Hematopoietic multipotent progenitor cell (in vitro differentiated cells): ENCODE results near the gene MIER3. TPM values are rescaled to one million over a fixed set of nuclear protein-coding genes. Genes with fewer than 3 reads are reported as not detected.

Source experiments
- DNase-seq, 3 donors: peaks; one replicate each; pipeline ENCODE4 v3.0.0-alpha.2; 2011 to 2015; ENCODE audit warnings: low read depth in 2 of 3, low spot score in 2 of 3
- total RNA-seq: library from RNA; depleted of rRNA; stranded (reverse); fragments of >200 nt; gene quantifications from one replicate; pipeline ENCODE4 v1.2.3, GENCODE V29; 2012

MIER3 gene
- total RNA-seq, 1 donor = 11.0 TPM

DNA sequence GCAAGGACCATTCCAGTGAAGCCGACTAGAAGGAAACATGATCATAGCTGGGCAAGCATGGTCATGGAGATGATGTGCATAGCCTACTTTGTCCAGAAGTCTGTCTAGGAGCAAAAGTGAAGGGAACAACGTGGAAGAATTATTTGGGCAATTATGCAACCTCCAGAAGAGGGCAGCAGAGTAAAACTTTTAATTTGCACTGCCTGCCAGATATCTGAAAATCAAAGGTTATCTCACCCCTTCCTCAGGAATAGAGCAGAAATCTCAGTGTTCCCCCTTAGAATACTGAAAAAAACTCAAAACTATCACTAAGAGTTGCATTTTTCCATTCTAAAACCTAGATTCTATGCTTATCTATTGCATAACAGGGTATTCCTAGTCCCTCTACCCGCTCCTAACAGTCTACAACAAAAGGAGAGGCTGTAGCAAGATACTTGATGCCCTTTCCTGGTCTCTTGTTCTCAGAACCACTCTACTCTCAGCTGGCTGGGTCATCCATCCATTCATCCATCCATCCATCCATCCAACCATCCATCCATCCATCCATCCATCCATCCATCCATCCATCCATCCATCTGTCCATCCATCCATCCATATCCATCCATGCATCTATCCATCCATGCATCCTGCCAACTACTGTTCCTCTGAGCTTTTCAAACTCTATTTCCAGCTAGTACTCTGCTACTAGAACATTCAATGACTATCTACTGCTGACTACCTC lies 50.9 kb downstream of the MIER3 start:
- peak; percentile 21 to 67 (median 39) for DNase-seq

DNA sequence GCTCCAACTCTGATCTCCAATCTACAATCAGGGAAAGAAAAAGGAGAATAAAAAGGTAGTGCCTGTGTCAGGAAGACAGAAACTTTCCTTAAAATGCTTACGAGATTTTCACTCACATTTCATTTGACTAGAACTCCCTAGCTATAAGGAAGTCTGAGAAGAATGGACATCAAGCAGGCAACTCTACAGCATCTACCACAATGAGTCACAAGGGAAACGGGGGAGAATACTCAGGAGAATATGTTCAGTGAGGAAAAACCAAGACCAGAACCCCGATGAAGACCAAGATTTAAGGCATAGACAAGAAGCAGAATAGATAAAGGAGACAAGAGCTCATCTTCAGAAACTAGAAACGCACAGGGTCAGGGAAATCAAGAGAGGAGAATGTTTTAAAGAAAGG lies 51.5 kb downstream of the MIER3 start:
- DNase-seq = peak in 2 of 3 donors; percentile 18 to 33

DNA sequence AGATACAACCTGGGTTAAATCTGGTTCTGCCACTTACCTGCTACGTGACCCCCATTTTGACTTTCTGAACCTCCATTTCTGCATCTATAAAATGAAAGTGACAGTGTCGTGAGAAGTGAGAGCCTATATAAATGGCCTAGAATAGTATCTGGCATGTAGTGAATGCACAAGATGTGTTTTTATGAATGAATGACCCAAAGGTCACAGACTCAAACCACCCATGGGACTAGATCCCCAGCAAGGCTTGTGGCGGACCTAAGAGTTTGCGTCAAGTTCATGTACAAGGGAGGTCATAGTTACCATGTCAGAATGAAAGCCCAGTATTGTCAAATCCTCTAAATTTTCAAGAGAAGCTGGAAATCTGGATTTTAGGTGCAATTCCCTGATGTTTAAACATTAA lies 53.7 kb downstream of the MIER3 start:
- no peak for DNase-seq

DNA sequence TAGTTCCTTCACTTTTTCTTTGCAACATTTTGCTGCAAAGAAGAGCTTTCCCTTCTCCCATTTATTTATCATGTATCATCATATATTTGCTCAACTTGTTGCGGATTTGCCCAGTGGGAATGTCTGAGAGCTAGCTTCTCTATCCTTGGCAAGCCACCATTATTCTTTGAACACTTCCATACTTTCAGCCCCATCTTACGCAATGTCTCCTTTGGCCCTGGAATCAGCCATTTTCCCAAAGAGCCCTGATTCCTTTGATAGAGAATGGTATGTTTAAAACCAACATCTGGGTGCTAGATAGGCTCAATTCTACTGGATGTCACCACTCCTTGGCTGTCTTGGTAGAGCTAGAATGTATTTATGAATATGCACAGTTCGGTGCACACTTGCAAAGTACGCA lies 55.2 kb downstream of the MIER3 start:
- no peak for DNase-seq

DNA sequence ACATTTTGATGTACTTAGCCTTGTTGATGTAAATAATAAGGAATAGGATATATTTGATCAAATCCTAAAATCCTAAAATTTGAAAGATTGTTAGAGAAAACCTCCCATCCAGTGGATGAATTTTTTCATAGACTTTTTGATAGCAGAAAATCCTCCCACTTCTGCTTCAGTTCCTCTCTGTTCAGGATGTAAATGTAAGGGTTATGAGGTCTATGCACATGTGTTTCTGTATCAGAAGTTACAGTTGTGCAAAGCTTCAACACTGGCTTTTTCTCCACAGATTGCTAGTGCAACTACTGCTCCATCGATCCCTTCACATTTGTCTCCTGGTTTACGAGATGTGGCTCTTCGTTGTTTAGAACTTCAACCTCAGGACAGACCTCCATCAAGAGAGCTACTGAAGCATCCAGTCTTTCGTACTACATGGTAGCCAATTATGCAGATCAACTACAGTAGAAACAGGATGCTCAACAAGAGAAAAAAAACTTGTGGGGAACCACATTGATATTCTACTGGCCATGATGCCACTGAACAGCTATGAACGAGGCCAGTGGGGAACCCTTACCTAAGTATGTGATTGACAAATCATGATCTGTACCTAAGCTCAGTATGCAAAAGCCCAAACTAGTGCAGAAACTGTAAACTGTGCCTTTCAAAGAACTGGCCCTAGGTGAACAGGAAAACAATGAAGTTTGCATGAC lies 58.5 kb downstream of the MIER3 start:
- no peak for DNase-seq

DNA sequence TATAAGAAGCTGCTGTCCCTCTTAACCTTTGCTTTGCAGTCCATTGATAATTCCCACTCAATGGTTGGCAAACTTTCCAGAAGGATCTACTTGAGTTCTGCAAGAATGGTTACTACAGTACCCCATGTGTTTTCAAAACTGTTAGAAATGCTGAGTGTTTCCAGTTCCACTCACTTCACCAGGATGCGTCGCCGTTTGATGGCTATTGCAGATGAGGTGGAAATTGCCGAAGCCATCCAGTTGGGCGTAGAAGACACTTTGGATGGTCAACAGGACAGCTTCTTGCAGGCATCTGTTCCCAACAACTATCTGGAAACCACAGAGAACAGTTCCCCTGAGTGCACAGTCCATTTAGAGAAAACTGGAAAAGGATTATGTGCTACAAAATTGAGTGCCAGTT lies 70.4 kb downstream of the MIER3 start:
- no peak for DNase-seq

DNA sequence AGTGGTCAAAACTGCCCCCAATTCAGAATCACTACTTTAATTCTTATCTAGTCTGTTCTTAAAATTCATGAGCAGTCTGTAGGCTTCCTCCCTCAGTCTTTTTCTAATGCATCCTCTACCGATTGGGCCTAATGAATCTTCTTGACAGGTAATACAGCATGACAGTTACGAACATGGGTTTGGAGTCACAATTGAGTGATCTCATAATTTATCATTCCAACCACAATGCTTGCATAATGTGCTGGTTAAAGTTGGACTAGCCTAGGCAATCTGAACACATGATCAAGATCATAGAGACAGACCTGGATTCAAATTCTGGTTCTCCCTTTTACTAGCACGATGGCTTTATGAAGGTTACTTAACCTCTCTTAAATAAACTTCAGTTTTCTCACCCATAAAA lies 75.6 kb downstream of the MIER3 start:
- DNase-seq = peak in 1 of 3 donors; percentile 20

GRCh38 chr5:56873056-56873455 lies 78.9 kb downstream of the MIER3 start:
- DNase-seq = no peak

DNA sequence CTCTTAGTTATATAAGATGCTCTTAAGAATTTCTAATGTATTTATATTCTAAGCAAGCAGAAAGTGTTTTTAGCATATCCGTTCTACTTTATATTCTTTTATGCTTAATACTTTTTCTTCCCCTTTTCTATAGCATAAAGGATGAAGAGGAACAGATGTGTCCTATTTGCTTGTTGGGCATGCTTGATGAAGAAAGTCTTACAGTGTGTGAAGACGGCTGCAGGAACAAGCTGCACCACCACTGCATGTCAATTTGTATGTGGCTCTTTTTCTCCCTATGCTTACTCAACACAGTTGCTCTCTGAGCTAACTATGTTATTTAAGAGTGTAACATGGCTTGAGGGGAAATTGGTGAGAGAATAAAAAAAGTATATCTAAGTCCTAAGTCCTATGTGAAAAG lies 80.1 kb downstream of the MIER3 start:
- DNase-seq = peak in 1 of 3 donors; percentile 57

Other genes with a start within 250 kb of the MIER3 start
- 21.3 TPM for gene MAP3K1, start 136.6 kb downstream of the MIER3 start, total RNA-seq
- 10.0 TPM for gene SETD9, start 42.5 kb downstream of the MIER3 start, total RNA-seq
- gene GPBP1, start 221.9 kb upstream of the MIER3 start, total RNA-seq = 22.1 TPM